DOHH2 (cell line): ENCODE measurements around the gene IFRD2.

Experiments used
- H3F3A ChIP-seq: fragments of 200-600 bp; sonication (generic), shearing (Covaris generic); 2 replicates; pipeline ENCODE4 v1.6.0; 2016; ENCODE audit warnings: antibody characterized with exemption, mild to moderate bottlenecking; ENCODE audit not compliant: control insufficient read depth, insufficient read depth
- H3K27ac ChIP-seq: fragments of 200-600 bp; sonication (generic); 2 replicates; pipeline ENCODE4 v1.5.1; 2014; ENCODE audit warnings: low read depth, mild to moderate bottlenecking, low read length, moderate library complexity
- H3K27me3 ChIP-seq: fragments of 200-600 bp; sonication (generic); 2 replicates; pipeline ENCODE4 v1.6.1; 2014; ENCODE audit warnings: mild to moderate bottlenecking, low read length, mixed read lengths; ENCODE audit not compliant: control insufficient read depth
- H3K36me3 ChIP-seq: fragments of 200-600 bp; sonication (generic); 2 replicates; pipeline ENCODE4 v1.6.1; 2014; ENCODE audit warnings: mild to moderate bottlenecking, low read length, moderate library complexity, mixed read lengths; ENCODE audit not compliant: control insufficient read depth
- H3K4me1 ChIP-seq: fragments of 200-600 bp; sonication (generic); 2 replicates; pipeline ENCODE4 v1.6.1; 2014; ENCODE audit warnings: mild to moderate bottlenecking, low read length, mixed read lengths; ENCODE audit not compliant: control insufficient read depth
- H3K4me2 ChIP-seq: fragments of 200-600 bp; sonication (generic); 2 replicates; pipeline ENCODE4 v1.6.0; 2014; ENCODE audit warnings: mild to moderate bottlenecking, low read length, moderate library complexity
- H3K4me3 ChIP-seq: fragments of 200-600 bp; sonication (generic); 2 replicates; pipeline ENCODE4 v1.5.1; 2014; ENCODE audit warnings: mild to moderate bottlenecking, low read length, mixed read lengths
- H3K79me2 ChIP-seq: fragments of 200-600 bp; sonication (generic); 2 replicates; pipeline ENCODE4 v1.6.1; 2014; ENCODE audit warnings: mild to moderate bottlenecking, low read length, mixed read lengths; ENCODE audit not compliant: control insufficient read depth
- H3K9me2 ChIP-seq: fragments of 200-600 bp; sonication (generic); replicated peaks from 2 replicates; pipeline ENCODE4 v1.6.1; 2014; ENCODE audit warnings: mild to moderate bottlenecking, low read length, mixed read lengths; ENCODE audit not compliant: control insufficient read depth
- H3K9me3 ChIP-seq: fragments of 200-600 bp; sonication (generic); 2 replicates; pipeline ENCODE4 v1.6.1; 2014; ENCODE audit warnings: antibody characterized with exemption, low read length, mixed read lengths; ENCODE audit not compliant: control insufficient read depth, insufficient read depth
- H4K20me1 ChIP-seq: fragments of 200-600 bp; sonication (generic); 2 replicates; pipeline ENCODE4 v1.6.0; 2014; ENCODE audit warnings: low read depth, mild to moderate bottlenecking, antibody characterized with exemption, low read length, moderate library complexity; ENCODE audit not compliant: control insufficient read depth, insufficient read depth
- EZH2phosphoT487 ChIP-seq: fragments of 200-600 bp; sonication (generic); IDR thresholded peaks from 2 replicates; pipeline ENCODE4 v1.6.1; 2017; ENCODE audit warnings: borderline replicate concordance, mild to moderate bottlenecking, antibody characterized with exemption, low read length, moderate library complexity, mixed read lengths
- TF ChIP-seq, protein P1 (sequence below): fragments of 200-600 bp; sonication (generic); IDR thresholded peaks from one replicate; pipeline ENCODE4 v1.5.1; 2014; ENCODE audit warnings: antibody characterized with exemption, mild to moderate bottlenecking, low read depth, low read length; ENCODE audit not compliant: poor library complexity, severe bottlenecking

Gene IFRD2

GRCh38 chr3:50268703-50269451 is 23.4 kb downstream of the IFRD2 start, which contains the start of gene SEMA3B:
Gene SEMA3B (plus strand): TSS chr3:50269147. CDS start chr3:50269241, 94 bp downstream.
- Histone ChIP-seq H3K36me3 (no peaks in the 10 kb centered on the region), H4K20me1 (no peaks in the 10 kb centered on the region), H3K4me1 (peaks cover 7% of the 10 kb centered on the region), H3K9me2 (no peaks in the 10 kb centered on the region), H3K27ac (no peak within 1 kb of the TSS), H3K27me3 (peaks cover 44% of the 10 kb centered on the region), H3K79me2 (no peaks in the 10 kb centered on the region), H3K9me3 (no peaks in the 10 kb centered on the region), H3K4me2 (no peak within 1 kb of the TSS), H3K4me3 (no peak within 1 kb of the TSS), H3F3A (no peaks in the 10 kb centered on the region)
- TF ChIP-seq, protein P1, sequence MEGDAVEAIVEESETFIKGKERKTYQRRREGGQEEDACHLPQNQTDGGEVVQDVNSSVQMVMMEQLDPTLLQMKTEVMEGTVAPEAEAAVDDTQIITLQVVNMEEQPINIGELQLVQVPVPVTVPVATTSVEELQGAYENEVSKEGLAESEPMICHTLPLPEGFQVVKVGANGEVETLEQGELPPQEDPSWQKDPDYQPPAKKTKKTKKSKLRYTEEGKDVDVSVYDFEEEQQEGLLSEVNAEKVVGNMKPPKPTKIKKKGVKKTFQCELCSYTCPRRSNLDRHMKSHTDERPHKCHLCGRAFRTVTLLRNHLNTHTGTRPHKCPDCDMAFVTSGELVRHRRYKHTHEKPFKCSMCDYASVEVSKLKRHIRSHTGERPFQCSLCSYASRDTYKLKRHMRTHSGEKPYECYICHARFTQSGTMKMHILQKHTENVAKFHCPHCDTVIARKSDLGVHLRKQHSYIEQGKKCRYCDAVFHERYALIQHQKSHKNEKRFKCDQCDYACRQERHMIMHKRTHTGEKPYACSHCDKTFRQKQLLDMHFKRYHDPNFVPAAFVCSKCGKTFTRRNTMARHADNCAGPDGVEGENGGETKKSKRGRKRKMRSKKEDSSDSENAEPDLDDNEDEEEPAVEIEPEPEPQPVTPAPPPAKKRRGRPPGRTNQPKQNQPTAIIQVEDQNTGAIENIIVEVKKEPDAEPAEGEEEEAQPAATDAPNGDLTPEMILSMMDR = no peak
- no peak for TF ChIP-seq EZH2phosphoT487

DNA sequence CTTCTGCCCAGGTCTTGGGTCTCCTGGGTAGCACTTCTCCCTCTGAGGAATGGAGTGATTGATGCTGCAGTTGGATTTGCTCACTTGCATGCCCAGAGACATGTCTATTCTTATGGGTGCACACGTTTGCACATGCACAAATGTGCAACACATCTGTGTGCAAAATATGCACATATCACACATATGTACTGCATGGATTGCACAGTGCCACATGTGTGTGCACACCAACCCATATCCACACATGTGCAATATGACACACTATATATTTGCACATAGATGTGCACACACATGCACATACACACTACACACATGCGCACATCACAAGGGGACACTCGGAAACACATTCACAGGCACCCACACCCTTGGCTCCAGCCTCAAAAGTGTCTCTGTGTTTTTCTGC is 24.0 kb downstream of the IFRD2 start:
- H3K4me3 ChIP-seq = no peak overlapping the region
- H3K4me2 ChIP-seq = no peak overlapping the region
- H3K27ac ChIP-seq = no peak overlapping the region

GRCh38 chr3:50267280-50267913 is 24.8 kb downstream of the IFRD2 start:
- no peaks in the 10 kb centered on the region for H3K9me3 ChIP-seq
- H3K4me3 ChIP-seq = no peak overlapping the region
- TF ChIP-seq, protein P1 = no peak
- no peak for TF ChIP-seq EZH2phosphoT487
- H3K36me3 ChIP-seq = no peaks in the 10 kb centered on the region
- H3K4me2 ChIP-seq = no peak overlapping the region
- H3K27ac ChIP-seq = no peak overlapping the region
- H3K79me2 ChIP-seq = no peaks in the 10 kb centered on the region
- H4K20me1 ChIP-seq = no peaks in the 10 kb centered on the region
- H3K27me3 ChIP-seq = peaks cover 35% of the 10 kb centered on the region
- no peaks in the 10 kb centered on the region for H3K4me1 ChIP-seq
- H3F3A ChIP-seq = no peaks in the 10 kb centered on the region
- H3K9me2 ChIP-seq = no peaks in the 10 kb centered on the region

More for the DNA sequence above, 24.0 kb downstream of the IFRD2 start:
- Histone ChIP-seq H3K27me3 (peaks cover 39% of the 10 kb centered on the region), H3K36me3 (no peaks in the 10 kb centered on the region), H3F3A (no peaks in the 10 kb centered on the region), H3K79me2 (no peaks in the 10 kb centered on the region), H3K4me1 (peaks cover 5% of the 10 kb centered on the region), H3K9me2 (no peaks in the 10 kb centered on the region), H4K20me1 (no peaks in the 10 kb centered on the region), H3K9me3 (no peaks in the 10 kb centered on the region)
- no peak for TF ChIP-seq EZH2phosphoT487
- TF ChIP-seq, protein P1 = no peak
